ENCODE results near the gene SBF2.
"Not testable (repeated sequence)": the region's sequence is repeated elsewhere in the genome, so short reads cannot be mapped to it uniquely, and the experiment has no call there.

The SBF2 gene

GRCh38 chr11:10247011-10247410 lies 47.0 kb downstream of the SBF2 start:
- no peak overlapping the region for H3K27ac ChIP-seq
- no peak for TF ChIP-seq CTCF (conservative IDR thresholded peaks at IDR 0.05)

DNA sequence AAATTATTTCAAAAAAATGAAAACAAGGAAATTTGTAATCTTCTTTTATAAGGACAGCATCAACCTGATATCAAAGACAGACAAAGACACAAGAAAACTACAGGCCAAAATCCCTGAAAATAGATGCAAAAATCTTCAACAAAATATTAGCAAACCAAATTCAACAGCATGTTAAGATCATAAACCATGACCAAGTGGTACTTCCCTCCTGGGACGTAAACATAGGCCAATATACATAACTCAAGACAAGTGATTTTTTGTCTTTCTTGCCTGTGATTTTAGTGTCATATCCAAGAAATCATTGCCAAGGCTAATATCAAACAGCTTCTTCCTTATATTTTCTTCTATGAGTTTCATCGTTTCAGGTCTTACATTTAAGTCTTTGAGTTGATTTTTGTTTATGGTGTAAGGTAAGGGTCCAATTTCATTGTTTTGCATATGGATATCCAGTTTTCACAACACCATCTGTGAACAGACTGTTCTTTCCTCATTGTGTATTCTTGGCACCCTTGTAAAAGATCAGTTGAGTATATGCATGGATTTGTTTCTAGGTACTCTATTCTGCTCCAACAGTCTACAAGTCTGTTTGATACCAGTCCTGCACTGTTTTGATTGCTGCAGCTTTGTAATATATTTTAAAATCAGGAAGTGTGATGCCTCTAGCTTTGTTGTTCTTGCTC lies 50.0 kb downstream of the SBF2 start:
- TF ChIP-seq CTCF (conservative IDR thresholded peaks at IDR 0.05), result no peak
- no peak overlapping the region for H3K27ac ChIP-seq

GRCh38 chr11:10236840-10237239 lies 57.2 kb downstream of the SBF2 start:
- no peak overlapping the region for H3K27ac ChIP-seq
- no peak for TF ChIP-seq CTCF (conservative IDR thresholded peaks at IDR 0.05)

DNA sequence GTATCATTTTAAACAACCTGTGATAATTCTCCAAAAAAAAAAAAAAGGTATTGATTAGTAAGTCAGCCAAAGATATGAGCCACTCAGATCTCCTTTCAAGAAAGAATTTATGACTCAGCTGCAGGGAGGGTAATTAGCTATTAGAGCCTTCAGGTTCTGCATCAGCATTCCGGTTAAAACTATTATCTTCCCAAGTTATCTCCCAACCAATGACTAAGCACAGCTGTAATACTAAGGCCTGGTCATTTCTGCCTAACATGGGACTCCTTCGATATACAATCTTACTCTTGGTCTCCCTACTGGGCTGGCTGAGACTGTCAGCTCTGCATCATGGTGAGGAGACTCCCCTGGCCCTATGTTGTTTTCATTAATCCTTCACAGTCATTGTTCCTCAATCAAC lies 60.4 kb downstream of the SBF2 start:
- H3K27ac ChIP-seq, result no peak overlapping the region
- TF ChIP-seq CTCF (conservative IDR thresholded peaks at IDR 0.05), result no peak

DNA sequence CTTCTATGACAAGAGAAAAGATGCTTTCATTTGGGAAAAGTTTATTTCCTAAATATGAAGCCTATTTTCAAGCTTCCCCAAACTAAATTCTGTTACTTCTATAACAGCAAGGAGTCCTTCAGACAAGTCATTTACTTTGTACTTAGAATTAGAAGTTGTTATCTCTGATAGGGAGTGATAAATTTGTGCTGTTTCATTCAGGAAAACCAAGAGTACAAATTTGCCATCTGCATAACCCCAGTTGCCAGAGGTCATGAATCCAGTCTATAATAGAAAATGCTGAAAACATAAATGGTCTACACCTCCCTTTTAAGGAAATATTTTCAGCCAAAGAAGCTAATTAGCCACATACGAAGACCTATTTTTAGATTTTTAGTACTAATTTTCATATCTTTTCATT lies 61.3 kb downstream of the SBF2 start:
- no peak for TF ChIP-seq CTCF (conservative IDR thresholded peaks at IDR 0.05)

DNA sequence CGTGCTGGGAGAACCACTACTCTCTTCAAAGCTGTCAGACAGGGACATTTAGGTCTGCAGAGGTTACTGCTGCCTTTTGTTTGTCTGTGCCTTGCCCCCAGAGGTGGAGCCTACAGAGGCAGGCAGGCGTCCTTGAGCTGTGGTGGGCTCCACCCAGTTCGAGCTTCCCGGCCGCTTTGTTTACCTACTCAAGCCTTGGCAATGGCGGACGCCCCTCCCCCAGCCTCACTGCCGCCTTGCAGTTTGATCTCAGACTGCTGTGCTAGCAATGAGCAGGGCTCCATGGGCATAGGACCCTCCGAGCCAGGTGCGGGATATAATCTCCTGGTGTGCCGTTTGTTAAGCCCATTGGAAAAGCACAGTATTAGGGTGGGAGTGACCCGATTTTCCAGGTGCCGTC lies 62.2 kb downstream of the SBF2 start:
- H3K27ac ChIP-seq, result not testable (repeated sequence)

More for the DNA sequence above, 61.3 kb downstream of the SBF2 start:
- no peak overlapping the region for H3K27ac ChIP-seq

GRCh38 chr11:10225553-10225952 lies 68.5 kb downstream of the SBF2 start:
- no peak overlapping the region for H3K27ac ChIP-seq

More at GRCh38 chr11:10225553-10225952, 68.5 kb downstream of the SBF2 start:
- no peak for TF ChIP-seq CTCF (conservative IDR thresholded peaks at IDR 0.05)
